Smooth muscle cell of the brain vasculature (primary cell): ENCODE results near the gene SLC18A2.

ENCODE experiments used
- DNase-seq: peaks from one replicate; pipeline ENCODE4 v3.0.0-alpha.2; 2012; ENCODE audit warnings: low read depth, low spot score

The SLC18A2 gene

DNA sequence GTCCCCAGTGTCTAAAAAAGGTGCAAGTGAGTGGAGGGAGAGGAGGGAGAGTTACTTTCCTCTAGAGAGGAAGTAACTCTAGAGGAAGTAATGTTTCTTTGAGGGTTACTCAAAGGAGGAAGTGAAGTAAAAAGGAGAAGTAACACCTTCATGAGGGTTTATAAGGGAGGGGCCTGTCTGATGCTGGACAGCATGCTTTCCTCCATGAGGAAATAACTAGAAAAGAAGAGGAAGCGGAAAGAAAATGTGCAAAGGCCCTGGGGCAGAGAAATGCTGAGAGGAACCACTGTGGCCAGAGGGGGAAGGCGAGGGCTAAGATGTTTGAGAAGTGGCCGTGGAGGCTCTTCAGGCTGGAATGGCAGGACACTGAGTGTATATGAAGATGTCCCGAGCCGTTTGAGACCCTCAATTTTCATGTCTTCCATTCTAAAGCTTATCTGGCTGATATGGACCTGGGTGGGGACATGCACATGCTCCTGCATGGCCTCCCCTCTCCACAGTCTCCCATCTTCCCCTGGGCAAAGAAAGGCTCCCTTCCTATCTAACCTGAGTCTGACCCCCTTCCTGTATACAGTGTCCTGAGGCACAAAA is 3.4 kb upstream of the SLC18A2 start:
- DNase-seq: no peak

DNA sequence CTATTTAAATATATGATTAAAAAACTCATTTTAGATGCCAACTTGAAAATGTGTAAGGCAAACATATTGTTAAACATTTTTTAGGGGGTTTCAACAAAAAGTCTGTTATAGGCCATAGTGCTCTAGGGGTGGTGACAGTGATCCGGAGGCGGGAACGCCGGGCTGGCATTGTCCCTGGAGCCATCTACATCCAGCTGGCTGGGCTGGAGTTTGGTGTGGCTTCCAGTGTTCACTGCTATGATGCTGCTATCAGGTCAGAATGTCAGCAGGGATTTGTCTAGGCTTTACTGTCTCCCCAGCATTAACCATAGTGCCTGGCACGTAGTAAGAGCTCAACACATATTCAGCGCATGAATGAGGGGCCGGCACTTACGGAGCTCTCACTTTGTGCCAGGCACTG is 1.9 kb upstream of the SLC18A2 start:
- no peak for DNase-seq

DNA sequence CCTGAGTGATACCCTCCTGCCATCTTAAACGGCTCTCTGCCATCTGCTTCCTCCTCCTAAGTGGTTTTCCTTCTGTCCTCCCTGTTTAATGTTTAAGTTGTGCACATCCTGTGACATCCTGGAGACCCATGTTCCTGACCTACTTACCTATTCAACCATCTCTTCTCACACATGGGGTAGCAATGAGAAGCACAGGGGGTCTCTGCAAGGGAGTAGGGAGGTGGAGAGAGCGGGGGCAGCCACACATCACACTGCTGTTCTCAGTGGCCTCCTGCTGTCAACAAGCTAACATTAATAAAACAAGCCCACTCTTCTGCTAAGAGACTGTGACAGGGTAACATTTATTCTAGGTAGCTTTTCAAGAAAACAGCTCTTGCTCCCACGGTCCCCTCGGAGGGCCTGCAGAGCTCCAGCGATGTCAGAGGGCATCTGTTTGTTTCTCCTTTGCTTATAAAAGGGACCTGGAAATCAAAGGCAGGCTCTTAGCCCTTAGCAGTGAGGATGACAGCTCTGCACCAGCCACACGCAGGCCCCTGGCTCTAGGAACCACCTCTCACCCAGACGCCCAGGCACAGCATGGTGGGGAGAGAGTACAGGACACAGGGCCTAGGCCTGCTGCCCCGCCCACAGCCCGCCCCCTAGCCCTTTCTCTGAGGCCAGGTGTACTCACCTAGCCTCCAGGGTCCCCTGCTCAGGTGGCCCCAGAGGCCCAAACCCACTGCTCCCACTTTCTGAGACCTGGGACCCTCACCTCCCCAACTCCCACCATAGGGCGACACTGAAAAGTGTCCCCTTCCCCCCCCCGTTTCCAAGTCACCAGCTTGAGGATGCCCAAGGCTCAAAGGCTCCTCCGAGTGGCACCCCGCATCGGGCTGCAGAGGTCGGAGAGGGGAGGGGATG is 943 bp upstream of the SLC18A2 start:
- no peak for DNase-seq

DNA sequence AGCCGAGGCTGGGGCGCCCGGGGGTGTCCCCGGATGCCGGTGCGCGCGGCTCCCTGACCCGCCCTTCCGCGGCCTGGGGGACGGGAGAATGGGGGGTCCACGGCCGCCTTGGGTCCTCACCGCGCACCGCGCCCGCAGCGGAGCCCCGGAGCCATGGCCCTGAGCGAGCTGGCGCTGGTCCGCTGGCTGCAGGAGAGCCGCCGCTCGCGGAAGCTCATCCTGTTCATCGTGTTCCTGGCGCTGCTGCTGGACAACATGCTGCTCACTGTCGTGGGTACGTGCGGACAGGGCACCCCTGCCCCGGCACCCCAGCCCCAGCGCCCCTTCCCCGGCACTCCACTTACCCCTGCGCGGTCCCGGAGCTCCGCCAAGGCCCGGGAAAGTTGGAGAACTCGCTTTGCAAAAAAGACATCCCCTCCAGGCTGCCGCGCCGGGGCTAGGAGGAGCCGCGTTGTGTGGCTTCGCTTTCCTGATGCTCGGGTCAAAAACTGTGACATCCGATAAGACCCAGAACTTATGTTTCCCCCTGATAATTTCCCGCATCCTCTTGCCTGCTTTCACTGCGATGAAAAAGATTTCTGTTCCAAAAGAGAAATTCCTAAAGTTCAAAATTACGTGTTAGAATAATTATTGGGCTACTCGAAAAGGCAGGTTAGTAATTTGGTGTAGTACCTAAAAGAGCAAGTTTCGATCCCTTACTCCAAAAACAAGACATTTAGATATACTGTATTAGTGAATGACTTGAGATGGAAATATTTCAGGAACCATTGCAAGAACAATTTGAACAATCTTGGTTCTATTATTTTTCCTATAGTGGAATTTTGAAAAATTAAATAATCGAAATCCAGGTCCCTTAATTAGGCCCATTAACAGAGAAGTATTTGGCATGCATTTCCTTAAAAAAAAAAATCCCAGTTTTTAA is 888 bp downstream of the SLC18A2 start:
- no peak for DNase-seq

DNA sequence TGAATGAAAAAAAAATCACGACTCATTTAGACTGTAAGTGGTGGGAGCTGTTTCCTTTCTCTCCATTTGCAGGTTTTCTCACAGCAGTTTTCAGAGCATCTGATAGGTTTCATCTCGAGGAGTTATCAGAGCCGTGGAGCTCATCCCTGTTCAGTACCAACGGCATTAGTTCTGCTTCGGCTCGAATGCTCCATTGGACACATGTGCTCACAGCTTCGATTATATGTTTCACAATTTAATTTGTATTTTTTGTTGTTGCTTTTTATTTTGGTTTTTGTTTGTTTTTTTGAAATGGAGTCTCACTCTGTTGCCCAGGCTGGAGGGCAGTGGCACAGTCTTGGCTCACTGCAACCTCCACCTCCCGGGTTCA is 1.5 kb downstream of the SLC18A2 start:
- no peak for DNase-seq

DNA sequence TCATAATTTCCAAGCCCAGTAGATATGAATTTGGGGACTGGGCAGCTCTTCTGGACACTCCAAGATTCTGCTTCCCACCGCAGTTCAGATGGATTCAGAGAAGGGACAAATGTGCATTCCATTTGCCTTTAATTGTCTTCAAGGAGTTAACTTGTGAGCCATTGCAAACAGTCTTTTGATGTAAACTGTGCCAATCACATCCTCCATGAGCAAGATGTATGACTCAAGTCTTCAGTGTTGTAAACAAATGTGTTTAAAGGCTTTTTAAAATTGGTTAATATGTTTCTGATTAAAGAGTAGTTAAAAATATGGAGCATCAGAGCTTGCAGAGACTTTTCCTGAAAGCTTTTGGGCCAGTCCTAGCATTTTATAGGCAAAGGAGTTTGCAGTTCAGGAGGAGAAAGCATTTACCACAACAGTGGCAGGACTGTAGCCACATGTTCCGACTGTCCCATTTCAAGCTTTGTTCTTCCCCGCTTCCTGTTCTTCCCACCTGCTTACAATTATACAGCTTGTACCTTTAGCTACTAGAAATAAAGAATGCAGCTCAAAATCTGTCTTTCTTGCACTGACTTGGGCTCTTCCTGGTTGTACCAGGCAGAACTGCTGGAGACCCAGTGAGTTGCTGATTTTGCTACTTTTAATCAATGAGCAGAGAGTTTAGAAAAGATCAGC is 6.2 kb downstream of the SLC18A2 start:
- DNase-seq: no peak

DNA sequence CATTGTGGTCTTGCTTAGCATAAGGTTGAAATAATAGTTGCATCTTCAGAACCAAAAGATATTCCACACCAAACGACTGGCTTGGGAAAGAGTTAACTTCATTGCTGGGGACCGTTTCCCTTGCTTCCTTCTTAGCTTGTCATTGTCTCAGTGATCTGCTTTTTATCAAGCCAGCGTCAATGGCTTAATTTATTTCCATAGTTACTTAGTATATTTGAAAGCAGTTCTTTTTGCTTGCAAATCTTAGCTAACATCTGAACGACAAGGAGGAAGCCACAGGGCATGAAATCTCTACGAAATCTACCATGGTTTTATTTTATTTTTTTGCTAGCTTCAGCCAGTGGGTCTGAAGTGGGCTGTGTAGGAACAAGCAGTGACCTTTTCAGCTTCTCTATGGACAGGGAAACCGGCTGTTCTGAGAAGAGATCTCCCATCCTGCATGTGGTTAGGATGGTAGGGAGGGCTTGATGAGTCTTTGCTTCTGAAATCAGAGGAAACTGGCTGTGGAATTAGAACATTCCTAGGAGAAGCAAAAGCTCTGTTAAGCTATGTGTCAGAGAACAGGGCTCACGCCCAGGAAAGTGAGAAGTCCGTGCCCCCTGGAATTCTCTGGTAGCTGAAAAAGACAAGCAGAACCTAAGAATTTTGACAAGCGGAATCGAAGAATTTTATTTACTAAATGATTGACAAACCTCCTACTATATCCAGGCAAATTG is 8.0 kb downstream of the SLC18A2 start:
- no peak for DNase-seq

DNA sequence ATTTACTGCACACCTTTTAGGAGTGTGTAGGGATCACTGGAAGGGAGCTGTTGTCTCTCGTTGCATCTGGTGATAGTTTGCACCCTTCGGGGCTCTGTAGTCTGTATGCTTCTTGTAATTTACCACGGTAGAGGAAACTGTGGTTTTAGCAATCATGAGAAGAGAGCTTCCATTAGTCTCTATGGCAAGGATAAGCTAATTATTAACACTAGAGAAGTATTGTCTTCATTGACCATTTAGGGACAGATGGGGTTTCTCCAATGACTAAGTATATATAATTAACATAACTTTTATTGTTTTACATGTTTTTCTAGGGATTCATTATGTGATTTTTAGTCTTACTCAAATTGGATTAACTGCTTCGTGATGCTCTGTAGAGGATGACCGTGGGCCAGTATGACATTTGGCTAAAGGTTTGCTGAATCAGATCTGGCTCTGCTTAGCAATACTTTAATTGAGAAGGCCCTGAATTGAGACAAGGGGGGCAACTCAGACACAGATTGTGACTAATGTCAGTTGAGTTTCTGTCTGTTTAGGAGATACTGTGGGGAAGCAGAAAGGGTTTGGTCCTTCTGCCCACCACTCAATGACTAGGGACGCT is 8.7 kb downstream of the SLC18A2 start:
- DNase-seq: no peak

DNA sequence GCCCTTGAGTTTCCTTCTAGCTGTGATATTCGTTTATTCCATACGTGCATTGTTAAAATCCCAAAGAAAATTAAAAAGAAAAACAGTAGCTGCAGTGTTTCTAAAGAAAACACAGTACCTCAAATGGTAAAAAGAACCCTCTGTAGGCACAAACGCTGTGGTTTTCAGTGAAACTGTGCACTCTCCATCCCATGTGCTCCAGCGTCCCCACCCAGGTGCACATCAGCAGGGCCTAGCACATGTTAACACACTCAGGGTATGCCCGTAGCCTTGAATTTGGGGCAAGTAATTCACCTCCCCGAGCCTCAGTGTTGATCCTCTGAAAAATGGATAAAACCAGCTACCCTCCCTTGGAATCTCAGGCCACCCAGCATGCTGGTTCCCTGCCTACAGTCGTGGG is 9.5 kb downstream of the SLC18A2 start:
- no peak for DNase-seq

DNA sequence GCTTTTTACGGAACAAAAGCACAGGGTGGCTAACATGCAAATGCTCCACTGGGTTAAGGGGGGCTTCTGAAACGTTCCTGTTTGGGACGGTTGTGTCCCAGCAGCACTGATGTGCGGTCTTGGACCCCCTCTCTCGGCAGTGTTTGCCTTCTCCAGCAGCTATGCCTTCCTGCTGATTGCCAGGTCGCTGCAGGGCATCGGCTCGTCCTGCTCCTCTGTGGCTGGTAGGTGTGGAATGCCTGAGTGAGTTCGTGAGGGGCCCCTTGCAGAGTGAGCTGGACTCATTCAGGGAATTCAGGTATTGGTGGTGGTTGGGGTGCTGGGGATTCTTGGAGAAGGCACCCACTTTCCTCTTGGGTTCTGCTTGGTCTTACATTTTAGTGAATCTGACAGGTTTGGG is 13.0 kb downstream of the SLC18A2 start:
- DNase-seq: no peak

DNA sequence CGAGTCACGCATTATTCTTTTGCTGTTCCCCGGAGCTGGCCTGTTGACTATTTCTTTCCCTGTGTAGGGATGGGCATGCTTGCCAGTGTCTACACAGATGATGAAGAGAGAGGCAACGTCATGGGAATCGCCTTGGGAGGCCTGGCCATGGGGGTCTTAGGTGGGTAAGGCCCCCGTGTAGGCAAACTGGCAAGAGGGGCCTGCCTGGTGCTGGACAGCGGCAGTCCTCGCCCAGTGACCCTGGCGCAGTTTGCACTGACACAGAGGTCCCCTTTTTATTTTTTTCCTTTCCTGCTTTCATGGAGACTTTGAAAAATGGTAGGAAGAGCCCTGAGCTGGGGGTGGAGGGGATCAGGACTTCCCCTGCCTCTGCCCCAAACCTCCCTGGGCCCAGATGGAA is 13.4 kb downstream of the SLC18A2 start:
- DNase-seq: no peak

DNA sequence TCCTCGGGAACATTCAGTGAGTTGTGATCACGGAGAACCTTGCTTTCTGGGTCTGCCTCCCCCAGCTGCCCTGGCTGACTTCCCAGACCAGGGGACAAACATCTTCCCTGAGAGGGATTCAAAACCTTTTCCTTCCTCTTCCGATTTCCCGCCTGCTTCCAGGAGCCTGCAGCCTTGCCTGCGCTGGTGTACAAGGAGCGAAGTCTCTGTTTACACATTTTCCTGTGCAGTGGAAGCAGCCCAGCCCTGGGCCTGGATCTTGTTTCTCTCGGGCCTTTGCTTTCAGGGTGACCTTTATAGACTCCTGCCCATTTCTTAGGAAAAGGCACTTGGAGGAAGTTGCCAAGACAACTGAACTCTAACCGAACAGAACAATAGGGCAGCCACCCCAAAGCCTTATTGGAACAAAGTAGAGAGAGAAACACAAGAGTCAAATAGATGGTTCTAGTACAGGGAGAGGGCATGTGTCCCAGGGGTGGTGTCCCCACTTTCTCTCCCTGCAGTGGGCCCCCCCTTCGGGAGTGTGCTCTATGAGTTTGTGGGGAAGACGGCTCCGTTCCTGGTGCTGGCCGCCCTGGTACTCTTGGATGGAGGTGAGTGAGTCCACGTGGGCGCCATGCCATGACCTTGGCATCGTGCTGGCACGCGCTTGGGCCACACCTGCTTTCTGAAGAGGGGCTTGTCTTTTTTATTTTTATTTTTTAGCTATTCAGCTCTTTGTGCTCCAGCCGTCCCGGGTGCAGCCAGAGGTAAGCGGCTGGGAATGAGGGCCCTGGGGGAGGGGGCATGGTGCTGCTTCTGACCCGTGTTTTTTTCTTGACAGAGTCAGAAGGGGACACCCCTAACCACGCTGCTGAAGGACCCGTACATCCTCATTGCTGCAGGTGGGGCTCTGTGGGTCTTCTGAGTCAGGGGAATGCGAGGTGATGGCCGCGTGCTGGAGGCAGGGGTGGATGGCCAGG is 14.1 kb downstream of the SLC18A2 start:
- no peak for DNase-seq

DNA sequence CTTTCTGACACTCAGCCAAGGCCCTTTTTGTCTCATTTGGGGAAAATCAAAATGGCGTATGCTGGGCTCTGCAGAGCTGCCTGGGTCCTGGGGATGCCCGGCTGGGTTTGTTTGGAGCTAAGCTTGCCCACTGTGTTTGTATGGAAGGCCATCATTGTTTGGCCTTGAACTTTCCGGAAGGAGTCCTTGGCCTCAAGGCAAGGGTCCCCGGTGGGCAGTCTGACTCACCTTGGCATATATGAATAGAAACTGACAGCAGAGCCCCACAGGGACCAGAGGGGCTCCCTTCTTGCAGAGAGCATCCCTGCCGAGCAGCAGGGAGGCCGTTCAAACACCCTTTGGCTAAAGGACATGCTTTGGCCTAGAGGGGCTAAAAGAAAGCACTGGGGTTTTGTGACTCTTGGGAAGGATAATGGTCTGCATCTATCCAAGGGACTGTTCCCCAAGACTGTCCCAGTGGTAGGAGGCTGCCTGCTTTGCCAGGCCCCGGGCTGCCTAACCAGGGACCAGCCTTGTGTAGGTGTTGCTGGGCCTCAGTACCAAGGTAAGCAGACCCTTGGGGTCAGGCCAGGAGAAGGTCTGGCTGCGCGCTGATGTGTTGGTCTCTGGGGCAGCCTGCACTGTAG is 15.0 kb downstream of the SLC18A2 start:
- no peak for DNase-seq

DNA sequence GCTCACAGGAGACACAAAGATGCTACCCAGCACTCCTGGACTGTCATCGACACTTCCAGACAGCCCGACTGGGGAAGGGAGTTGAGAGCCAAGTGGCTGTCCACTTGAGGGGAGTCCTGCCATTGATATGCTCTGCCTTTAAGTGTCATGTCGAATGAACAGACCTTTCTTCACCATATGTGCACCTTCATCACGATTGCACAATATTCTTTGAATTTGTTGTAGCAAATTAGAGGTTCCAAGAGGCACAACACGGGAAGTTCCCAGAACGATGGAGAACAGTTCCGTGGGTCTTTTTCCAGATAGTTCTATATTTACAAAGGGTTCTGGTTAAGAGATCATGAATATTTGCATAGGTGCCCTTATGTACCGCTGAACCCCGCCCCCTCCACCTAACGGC is 16.0 kb downstream of the SLC18A2 start:
- no peak for DNase-seq

DNA sequence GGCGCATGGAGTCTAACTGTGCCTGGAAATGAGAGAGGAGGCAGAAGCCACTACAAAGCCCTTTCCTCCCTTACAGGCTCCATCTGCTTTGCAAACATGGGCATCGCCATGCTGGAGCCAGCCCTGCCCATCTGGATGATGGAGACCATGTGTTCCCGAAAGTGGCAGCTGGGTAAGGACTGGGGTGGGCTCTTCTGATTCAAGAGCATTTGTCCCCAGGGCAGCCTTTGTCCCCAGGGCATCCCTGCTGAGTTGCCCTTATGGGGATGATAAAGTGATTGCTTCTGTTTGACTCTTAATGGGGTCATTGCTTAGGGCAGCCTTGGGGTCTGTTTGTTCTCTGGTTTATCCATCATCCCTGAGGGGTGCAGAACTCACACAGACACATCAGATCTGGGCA is 16.8 kb downstream of the SLC18A2 start:
- no peak for DNase-seq

DNA sequence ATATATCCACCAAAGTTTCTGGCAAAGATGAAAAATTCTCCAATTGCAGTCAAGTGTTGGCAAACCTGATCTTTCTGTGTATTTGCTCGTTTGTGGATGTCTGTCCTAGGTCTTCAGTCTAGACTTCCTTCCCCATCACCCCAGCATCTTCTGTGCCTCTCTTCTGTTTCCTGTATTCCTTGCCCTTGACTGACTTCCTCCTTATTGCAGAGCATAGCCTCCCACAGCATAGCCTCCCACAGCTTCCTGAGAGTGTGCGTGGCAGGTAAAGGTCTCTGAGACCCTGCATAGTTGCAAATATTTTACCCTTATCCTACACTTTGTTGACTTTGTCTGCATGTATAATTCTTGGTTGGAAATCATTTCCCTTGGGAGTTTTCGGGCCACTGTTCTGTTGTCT is 18.4 kb downstream of the SLC18A2 start:
- DNase-seq: no peak

DNA sequence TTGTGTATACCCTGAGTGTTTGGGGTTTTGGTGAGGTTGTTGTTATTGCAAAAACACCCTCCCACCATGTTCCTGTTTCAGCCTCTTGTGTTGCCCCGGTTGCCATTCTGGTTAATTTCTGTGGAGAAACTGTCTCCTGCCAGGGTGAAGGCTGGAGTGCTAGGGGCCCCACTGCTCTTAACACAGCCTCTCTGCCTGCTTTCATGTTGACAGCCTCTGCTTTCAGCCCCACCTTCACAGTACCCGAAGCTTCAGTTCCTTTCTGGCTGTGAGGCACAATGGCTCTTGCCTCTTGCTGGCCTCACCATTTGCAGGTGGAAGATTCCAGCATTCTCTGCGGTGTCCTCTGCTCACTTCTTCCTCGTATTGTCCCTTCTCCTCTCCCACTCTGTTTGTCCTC is 19.2 kb downstream of the SLC18A2 start:
- no peak for DNase-seq

DNA sequence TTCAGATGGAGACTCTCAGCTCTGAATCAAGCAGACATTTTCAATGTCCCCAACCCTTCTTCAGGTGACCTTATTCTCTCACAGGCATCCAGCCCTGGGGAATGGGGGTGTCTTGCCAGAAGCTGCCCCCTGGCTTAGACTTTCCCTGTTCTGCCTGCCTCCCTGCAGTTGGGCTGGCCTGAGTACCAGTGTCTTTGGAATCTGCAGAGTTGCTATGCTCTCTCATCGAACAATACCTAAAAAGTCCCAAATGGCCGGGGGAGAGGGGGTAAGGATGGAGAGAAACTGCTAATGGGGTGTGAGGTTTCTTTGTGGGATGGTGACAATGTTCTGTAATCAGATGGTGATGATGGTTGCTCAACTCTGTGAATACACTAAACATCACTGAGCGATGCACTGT is 20.6 kb downstream of the SLC18A2 start:
- no peak for DNase-seq

DNA sequence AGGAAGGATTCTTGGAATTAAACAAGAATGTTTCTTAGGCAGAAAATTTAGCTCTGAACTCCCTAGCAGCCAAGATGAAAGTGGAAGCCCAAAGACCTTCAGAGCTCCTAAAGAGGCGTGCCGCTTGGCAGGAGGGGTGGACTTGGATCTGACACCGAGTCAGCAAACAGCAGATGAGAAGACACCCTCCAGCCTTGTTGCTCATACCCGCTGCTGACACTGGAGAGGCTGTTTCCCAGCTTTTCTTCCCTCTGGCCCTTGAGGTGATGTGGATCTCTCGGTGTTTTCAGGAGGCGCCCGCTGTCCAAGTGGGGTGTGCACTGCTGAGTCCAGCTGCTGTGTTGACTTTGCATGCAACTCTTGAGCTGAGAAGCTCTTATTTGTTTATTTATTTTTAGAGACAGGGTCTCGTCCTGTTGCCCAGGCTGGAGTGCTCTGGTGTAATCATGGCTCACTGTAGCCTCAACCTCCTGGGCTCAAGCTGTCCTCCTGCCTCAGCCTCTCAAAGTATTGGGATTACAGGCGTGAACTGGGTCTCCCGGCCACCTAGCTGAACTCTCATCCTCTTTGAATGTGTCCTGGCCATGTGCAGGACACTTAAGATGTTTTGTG is 21.5 kb downstream of the SLC18A2 start:
- no peak for DNase-seq
